Ramos (cell line): ENCODE measurements around the gene IGSF21.
"Not testable (repeated sequence)": the region's sequence is repeated elsewhere in the genome, so short reads cannot be mapped to it uniquely, and the experiment has no call there.

Experiments used
- in situ Hi-C: fragments of 300-500 bp; cut with MboI; formaldehyde crosslinking; loops from one replicate; pipeline ENCODE4 v1.14.3; 2022; ENCODE audit warnings: low sequenced_read_pairs; ENCODE audit not compliant: unreplicated experiment

Gene IGSF21

GRCh38 chr1:18372505-18372904 lies 264.9 kb downstream of the IGSF21 start:
- in situ Hi-C loops, result not testable (repeated sequence)

GRCh38 chr1:18373151-18373550 lies 265.6 kb downstream of the IGSF21 start:
- in situ Hi-C loops, result no loop called here

- in situ Hi-C loops, result no loop called here
Observed at GRCh38 chr1:18373882-18374493, 266.4 kb downstream of the IGSF21 start.

GRCh38 chr1:18376661-18377060 lies 269.1 kb downstream of the IGSF21 start:
- in situ Hi-C loops, result no loop called here

GRCh38 chr1:18380288-18380687 lies 272.7 kb downstream of the IGSF21 start:
- in situ Hi-C loops, result no loop called here

- in situ Hi-C loops, result no loop called here
Observed at GRCh38 chr1:18384059-18384458, 276.5 kb downstream of the IGSF21 start.

- in situ Hi-C loops, result no loop called here
Observed at GRCh38 chr1:18384471-18384870, 276.9 kb downstream of the IGSF21 start.

- in situ Hi-C loops, result no loop called here
Observed at GRCh38 chr1:18385239-18385790, 277.7 kb downstream of the IGSF21 start.

- in situ Hi-C loops, result no loop called here
Observed at GRCh38 chr1:18386591-18386990, 279.0 kb downstream of the IGSF21 start.

GRCh38 chr1:18387307-18387706 lies 279.7 kb downstream of the IGSF21 start:
- in situ Hi-C loops, result no loop called here

GRCh38 chr1:18390953-18391352 lies 283.4 kb downstream of the IGSF21 start:
- in situ Hi-C loops, result no loop called here

GRCh38 chr1:18394563-18395156 lies 287.1 kb downstream of the IGSF21 start:
- in situ Hi-C loops, result no loop called here

GRCh38 chr1:18396247-18396980 lies 288.8 kb downstream of the IGSF21 start:
- in situ Hi-C loops, result no loop called here

GRCh38 chr1:18397641-18398040 lies 290.0 kb downstream of the IGSF21 start:
- in situ Hi-C loops, result no loop called here

- in situ Hi-C loops, result no loop called here
Observed at GRCh38 chr1:18398791-18399530, 291.4 kb downstream of the IGSF21 start.

- in situ Hi-C loops, result no loop called here
Observed at GRCh38 chr1:18400347-18401102, 292.9 kb downstream of the IGSF21 start.

GRCh38 chr1:18401921-18402320 lies 294.3 kb downstream of the IGSF21 start:
- in situ Hi-C loops, result no loop called here

GRCh38 chr1:18404460-18404859 lies 296.9 kb downstream of the IGSF21 start:
- in situ Hi-C loops, result no loop called here

- in situ Hi-C loops, result no loop called here
Observed at GRCh38 chr1:18407166-18408045, 299.8 kb downstream of the IGSF21 start.
